Fibroblast of pulmonary artery (primary cell): ENCODE results near the gene PARD3.

ENCODE experiments used
- DNase-seq: peaks from one replicate; pipeline ENCODE4 v3.0.0-alpha.2; 2010; ENCODE audit warnings: low read depth
- H3K4me3 ChIP-seq: replicated peaks from 2 replicates; pipeline ENCODE4 v1.5.1; 2011; ENCODE audit warnings: low read depth, mild to moderate bottlenecking, control low read depth, low read length, moderate library complexity
- TF ChIP-seq, protein P1 (sequence below): IDR thresholded peaks from 2 replicates; pipeline ENCODE4 v1.5.1; 2011; ENCODE audit warnings: mild to moderate bottlenecking, control low read depth, low read length, inconsistent platforms; ENCODE audit errors: missing control alignments

PARD3 gene

DNA sequence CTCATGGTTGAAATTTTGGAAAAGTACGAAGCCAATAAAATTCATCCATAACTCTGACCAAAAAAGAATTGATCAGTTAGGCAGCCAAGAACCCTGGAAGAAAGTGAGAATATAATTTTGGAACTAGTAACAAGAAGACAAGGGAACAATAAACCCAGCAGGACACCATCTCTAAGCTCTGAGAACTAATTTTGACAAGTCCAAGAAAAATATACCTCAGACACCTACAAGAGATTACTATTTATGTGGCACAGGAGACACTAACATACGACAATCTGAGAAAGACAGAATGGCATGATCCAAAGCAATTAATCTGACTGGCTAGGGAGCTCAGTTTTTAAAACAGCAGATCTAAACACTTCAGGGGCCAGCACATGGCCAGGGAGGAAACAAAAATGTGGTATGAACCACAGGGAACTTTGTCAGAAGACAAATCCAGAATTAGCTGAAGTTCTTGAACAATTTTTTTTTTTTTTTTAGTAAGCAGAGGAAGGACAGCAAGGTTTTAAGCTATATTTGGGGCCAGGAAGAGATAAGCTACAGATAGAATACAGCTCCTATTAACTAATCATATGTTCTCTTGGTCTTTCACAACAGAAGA lies 38.9 kb downstream of the PARD3 start:
- H3K4me3 ChIP-seq, result no peak overlapping the region
- DNase-seq, result peak; percentile 39
- TF ChIP-seq, protein P1, sequence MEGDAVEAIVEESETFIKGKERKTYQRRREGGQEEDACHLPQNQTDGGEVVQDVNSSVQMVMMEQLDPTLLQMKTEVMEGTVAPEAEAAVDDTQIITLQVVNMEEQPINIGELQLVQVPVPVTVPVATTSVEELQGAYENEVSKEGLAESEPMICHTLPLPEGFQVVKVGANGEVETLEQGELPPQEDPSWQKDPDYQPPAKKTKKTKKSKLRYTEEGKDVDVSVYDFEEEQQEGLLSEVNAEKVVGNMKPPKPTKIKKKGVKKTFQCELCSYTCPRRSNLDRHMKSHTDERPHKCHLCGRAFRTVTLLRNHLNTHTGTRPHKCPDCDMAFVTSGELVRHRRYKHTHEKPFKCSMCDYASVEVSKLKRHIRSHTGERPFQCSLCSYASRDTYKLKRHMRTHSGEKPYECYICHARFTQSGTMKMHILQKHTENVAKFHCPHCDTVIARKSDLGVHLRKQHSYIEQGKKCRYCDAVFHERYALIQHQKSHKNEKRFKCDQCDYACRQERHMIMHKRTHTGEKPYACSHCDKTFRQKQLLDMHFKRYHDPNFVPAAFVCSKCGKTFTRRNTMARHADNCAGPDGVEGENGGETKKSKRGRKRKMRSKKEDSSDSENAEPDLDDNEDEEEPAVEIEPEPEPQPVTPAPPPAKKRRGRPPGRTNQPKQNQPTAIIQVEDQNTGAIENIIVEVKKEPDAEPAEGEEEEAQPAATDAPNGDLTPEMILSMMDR, result no peak

DNA sequence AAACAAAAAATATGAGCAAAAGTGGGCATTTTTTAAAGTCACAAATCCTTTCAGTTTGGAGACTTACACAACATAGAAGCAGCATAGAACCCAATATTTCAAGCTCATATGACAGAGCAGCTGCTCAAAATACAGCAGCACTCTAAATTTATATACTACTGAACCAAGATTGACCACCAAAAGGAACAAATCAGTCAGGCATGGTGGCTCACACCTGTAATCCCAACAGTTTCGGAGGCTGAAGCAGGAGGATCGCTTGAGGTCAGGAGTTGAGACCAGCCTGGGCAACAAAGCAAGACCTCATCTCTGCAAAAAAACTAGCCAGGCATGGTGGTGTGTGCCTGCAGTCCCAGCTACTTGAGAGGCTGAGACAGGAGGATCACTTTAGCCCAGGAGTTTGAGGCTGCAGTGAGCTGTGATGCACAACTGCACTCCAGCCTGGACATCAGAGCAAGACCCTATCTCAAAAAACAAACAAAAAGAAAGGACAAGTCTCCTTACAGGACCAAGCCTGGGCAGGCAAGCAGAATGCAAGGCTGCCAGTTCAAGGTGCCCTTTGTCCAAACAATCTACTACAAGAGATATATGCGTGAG lies 40.0 kb downstream of the PARD3 start:
- H3K4me3 ChIP-seq, result no peak overlapping the region
- TF ChIP-seq, protein P1, result no peak
- DNase-seq, result no peak

DNA sequence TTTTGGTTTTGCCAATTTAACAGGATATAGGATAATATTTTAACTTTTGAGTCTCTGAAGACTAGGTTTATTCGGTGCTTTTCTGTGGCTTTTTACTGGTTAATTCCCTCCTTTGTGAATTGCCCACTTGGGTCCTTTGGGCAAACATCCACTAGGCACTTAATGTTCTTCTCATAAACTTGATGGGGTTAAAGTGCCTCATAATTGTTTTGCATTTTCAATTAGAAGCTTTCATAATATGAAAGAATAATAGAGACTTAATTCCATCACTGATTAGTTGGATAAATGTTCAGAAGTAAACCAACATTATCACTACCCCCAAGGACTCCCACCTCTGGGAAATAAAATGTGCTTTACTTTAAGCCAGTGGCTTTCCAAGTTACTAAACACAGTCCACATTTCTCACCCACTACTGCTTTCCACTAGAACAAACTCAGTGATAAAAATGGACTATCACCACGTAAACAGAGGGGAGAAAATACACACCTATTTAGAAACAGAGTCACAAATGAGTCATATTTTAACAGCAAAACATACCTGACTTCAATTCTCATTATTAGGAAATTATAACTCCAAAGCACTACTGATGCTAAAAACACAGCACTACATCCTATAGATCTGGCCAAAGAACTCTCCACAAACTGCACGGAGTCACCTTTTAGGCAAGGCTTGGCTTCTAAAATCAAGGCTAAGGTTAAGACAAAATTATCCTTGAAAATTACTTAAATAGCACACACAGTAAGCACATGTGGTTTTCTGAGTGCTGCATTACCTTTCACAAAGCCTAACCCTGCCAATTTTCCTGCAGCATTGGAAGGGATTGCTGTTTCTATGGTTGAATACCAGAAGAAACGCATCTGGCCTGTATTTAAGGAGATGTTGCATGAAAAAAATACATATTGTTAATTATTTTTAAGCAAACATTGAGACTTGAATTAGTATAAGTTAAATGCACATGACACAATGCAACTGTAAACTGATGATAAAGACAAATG lies 41.2 kb downstream of the PARD3 start:
- H3K4me3 ChIP-seq, result no peak overlapping the region
- no peak for DNase-seq
- TF ChIP-seq, protein P1, result no peak

DNA sequence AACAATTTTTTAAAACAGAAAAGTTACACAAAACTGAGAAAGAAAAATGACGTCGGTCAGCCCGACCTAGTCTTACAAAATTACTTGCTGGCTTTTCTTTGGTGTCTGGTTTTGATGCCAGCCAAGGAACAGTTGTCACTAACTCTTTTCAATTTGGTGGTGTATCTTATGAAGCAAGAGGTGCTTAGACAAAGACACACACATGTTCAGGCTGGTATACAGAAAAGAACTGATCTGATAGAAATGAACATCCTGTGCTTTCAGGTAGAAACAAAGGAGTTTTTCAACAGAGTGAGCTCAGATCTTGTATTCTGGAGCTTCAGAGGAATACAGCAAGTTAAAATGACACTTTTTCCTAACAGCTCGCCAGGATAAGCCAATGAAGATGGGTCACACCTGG lies 43.6 kb downstream of the PARD3 start:
- DNase-seq, result no peak
- TF ChIP-seq, protein P1, result no peak
- H3K4me3 ChIP-seq, result no peak overlapping the region

DNA sequence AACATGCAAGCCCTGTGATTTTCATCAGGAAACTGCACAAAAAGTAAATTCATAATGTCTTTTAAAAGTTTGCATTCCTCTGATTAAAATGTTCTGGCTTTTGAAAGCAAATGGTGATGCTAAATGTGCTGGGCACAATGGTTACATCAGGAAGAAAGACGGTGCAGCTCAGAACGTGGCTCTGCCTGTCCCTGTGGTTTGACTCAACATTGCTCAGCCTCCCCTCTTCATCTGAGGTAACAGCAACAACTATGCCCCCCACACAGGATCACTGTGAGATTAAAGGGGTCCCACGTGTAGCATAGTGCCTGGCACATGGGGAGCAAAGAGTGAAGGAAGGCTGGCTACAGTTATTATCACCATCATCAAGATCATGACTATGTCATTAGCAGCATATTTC lies 44.0 kb downstream of the PARD3 start:
- no peak for DNase-seq
- H3K4me3 ChIP-seq, result no peak overlapping the region
- TF ChIP-seq, protein P1, result no peak

DNA sequence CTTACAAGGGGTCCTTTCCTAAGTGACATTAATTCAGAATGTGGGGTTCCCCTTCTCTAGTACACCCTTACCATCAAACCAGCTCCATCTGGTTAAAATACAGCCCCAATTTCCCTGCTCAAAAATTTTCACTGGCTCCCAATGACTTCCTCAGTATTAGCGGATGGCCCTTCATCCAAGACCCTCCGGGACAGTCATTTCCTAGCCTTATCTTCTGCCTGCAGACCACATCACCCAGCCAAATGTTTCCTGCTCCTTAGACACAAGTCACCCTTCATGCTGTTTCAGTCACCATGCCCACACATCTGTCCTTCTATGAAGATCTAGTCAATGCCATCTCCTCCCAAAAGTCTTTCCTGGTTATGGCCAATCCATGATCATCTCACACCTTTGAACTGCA lies 45.2 kb downstream of the PARD3 start:
- TF ChIP-seq, protein P1, result no peak
- DNase-seq, result no peak
- H3K4me3 ChIP-seq, result no peak overlapping the region
